GM12872 (cell line): ENCODE measurements around the gene DGCR6L.

Experiments
- TF ChIP-seq, protein P1 (sequence below): IDR thresholded peaks from 3 replicates; pipeline ENCODE4 v1.5.1; 2011; ENCODE audit warnings: low read depth, mild to moderate bottlenecking, low read length, moderate library complexity; ENCODE audit not compliant: insufficient read depth

The DGCR6L gene

GRCh38 chr22:20275836-20276235, 44.0 kb downstream of the DGCR6L start:
- TF ChIP-seq, protein P1, sequence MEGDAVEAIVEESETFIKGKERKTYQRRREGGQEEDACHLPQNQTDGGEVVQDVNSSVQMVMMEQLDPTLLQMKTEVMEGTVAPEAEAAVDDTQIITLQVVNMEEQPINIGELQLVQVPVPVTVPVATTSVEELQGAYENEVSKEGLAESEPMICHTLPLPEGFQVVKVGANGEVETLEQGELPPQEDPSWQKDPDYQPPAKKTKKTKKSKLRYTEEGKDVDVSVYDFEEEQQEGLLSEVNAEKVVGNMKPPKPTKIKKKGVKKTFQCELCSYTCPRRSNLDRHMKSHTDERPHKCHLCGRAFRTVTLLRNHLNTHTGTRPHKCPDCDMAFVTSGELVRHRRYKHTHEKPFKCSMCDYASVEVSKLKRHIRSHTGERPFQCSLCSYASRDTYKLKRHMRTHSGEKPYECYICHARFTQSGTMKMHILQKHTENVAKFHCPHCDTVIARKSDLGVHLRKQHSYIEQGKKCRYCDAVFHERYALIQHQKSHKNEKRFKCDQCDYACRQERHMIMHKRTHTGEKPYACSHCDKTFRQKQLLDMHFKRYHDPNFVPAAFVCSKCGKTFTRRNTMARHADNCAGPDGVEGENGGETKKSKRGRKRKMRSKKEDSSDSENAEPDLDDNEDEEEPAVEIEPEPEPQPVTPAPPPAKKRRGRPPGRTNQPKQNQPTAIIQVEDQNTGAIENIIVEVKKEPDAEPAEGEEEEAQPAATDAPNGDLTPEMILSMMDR: no peak

DNA sequence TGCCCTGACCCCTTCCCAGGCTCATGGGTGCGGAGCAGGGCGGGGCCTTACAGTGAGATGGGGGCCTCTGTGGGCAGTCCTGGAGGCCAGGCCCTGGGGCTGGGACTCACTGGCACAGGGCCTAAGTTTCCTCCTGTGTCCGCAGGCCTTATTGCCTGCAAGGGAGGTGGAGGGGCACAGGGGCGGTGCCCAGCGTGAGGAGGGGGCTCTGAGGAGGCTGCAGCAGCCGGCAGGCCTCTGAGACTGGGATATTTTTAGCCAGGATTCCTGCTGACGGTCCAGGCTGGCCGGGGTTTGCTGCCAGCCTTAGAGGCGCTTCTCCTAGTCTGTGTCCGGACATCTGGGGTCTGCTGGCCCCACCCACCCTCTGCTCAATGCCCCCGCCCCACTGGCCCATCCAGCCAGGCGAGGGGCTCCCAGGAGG, 46.1 kb downstream of the DGCR6L start:
- TF ChIP-seq, protein P1: no peak

DNA sequence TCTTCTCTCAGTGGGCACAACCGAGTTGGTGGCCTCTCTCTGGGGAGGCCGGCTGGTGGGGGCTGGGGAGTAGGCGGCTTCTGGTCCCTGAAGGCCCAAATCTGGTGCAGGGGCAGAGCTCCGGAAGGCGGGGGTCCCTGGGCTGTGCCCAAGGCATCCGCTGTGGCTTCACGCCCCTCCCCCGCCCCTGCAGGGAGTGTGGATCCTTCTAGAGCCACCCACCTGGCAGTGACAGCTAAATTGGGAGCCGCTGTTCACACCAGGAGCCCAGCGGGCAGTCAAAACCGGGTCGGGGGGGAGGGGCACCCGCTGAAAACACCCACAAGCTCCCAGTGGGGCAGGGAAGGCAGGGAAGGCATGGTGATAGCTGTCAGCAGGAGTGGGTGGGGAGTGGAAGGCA, 47.2 kb downstream of the DGCR6L start:
- TF ChIP-seq, protein P1: no peak

GRCh38 chr22:20272174-20272573, 47.7 kb downstream of the DGCR6L start:
- TF ChIP-seq, protein P1: no peak

GRCh38 chr22:20271114-20271994, 48.5 kb downstream of the DGCR6L start:
- TF ChIP-seq, protein P1: no peak

DNA sequence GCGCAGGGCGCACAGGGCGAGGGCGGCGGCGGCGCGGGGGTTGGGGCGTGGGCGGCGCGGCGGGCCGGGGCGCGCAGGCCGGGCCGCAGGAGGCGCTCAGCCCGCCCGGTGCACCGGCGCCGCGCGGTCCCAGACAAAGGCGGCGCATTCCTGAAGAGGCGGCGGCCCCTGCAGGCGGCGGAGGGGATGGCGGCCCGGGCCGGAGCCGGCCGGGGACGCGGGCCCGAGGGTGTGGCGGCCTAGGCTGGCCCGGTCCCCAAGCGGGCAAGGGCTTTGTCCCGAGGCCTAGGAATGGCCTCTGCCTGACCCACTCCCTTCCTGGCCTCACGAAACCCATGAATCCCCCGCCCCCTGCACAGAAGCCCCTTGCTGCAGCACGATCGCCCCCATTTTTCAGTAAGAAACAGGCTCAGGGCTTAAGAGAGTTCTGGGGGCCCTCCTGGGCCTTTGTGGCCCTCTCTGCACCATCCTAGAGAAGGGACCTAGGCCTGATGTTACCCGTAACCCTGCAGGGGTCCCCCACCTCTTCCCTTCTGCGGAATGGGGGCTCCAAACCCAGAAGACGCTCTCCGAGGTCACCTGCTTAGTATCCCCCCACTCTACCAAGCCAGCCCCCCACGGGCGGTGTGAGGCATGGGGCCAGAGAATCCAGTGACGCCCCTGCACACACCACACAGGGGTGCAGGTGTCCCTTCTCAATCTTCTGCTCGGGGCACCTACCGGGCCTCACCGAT, 51.4 kb downstream of the DGCR6L start, which contains the start of gene RTN4R:
Gene RTN4R, minus strand, starts transcription at position 40 of the 734 bp plus-strand sequence. CDS start 226 bp downstream, outside the sequence.
- TF ChIP-seq, protein P1: peak; percentile 63
